Common myeloid progenitor, CD34-positive (primary cell): ENCODE data around the gene C1QTNF12.

Experiments
- CTCF ChIA-PET: fragments of 350-600 bp; sonication (Branson Sonifier 250); formaldehyde crosslinking; loops from one replicate; lab custom pipeline; 2021; ENCODE audit warnings: antibody characterized with exemption; lab: Charles Lee
- POLR2A ChIA-PET: fragments of 350-600 bp; sonication (Branson Sonifier 250); formaldehyde crosslinking; loops from one replicate; lab custom pipeline; 2021; ENCODE audit warnings: antibody characterized with exemption; lab: Charles Lee
- DNase-seq, 3 donors: peaks; one replicate each; pipeline versions ENCODE4 v3.0.0 to v3.0.0-alpha.2; 2013
- H3K27ac ChIP-seq, 2 experiments: 1 replicate in 1 of 2; 2 replicates in 1 of 2; pipeline ENCODE4 v1.7.0; 2013; ENCODE audit warnings: inconsistent platforms in 2 of 2, low read length in 2 of 2, mild to moderate bottlenecking in 2 of 2, low read depth in 1 of 2, moderate library complexity in 1 of 2; ENCODE audit not compliant: severe bottlenecking in 2 of 2, insufficient read depth in 1 of 2, poor library complexity in 1 of 2
- H3K27me3 ChIP-seq, 5 experiments: replicated peaks in 2 of 5; 1 replicate in 3 of 5; 2 replicates in 2 of 5; pipeline versions ENCODE4 v1.6.1 to v1.7.0; 2013; ENCODE audit warnings: low read length in 4 of 5, mild to moderate bottlenecking in 2 of 5, moderate library complexity in 2 of 5, inconsistent platforms in 1 of 5; ENCODE audit not compliant: insufficient read depth in 5 of 5, control insufficient read depth in 4 of 5
- H3K36me3 ChIP-seq, 4 experiments: 1 replicate in 2 of 4; 2 replicates in 2 of 4; pipeline versions ENCODE4 v1.6.1 to v1.7.0; 2013; ENCODE audit warnings: low read length in 3 of 4, control low read depth in 1 of 4, mild to moderate bottlenecking in 1 of 4; ENCODE audit not compliant: control insufficient read depth in 4 of 4, insufficient read depth in 4 of 4
- H3K4me1 ChIP-seq, 4 experiments: 1 replicate in 3 of 4; 2 replicates in 1 of 4; pipeline versions ENCODE4 v1.6.1 to v1.7.1; 2013; ENCODE audit warnings: low read length in 3 of 4, mild to moderate bottlenecking in 3 of 4, control low read depth in 1 of 4, inconsistent platforms in 1 of 4, moderate library complexity in 1 of 4; ENCODE audit not compliant: control insufficient read depth in 4 of 4, insufficient read depth in 4 of 4; ENCODE audit errors: control extremely low read depth in 1 of 4
- H3K4me3 ChIP-seq, 7 experiments: 1 replicate in 4 of 7; 2 replicates in 3 of 7; pipeline versions ENCODE4 v1.5.1 to v1.7.0; 2013; ENCODE audit warnings: mild to moderate bottlenecking in 7 of 7, low read length in 6 of 7, moderate library complexity in 6 of 7, inconsistent platforms in 2 of 7, low read depth in 2 of 7, control low read depth in 1 of 7; ENCODE audit not compliant: insufficient read depth in 4 of 7, control insufficient read depth in 1 of 7; ENCODE audit errors: extremely low read depth in 1 of 7
- H3K9me3 ChIP-seq, 5 experiments: 1 replicate in 4 of 5; 2 replicates in 1 of 5; pipeline versions ENCODE4 v1.6.1 to v1.7.1; 2013; ENCODE audit warnings: low read length in 4 of 5, mild to moderate bottlenecking in 2 of 5, inconsistent platforms in 1 of 5, low read depth in 1 of 5, moderate library complexity in 1 of 5; ENCODE audit not compliant: control insufficient read depth in 4 of 5, insufficient read depth in 2 of 5; ENCODE audit errors: control extremely low read depth in 1 of 5
- WGBS: methylation state at CpG from one replicate; pipeline ENCODE4 v1.1.5; 2013; ENCODE audit not compliant: insufficient coverage; 5-methylcytosine and 5-hydroxymethylcytosine counted together

C1QTNF12 gene

GRCh38 chr1:1211541-1212441 lies 34.7 kb downstream of the C1QTNF12 start:
- H3K27ac ChIP-seq = no peak overlapping the region
- peaks cover 0 to 84% (median 76%) of the 10 kb centered on the region in 4 experiments for H3K4me1 ChIP-seq
- peaks cover 0 to 6% (median 2%) of the 10 kb centered on the region in 5 experiments for H3K27me3 ChIP-seq
- POLR2A ChIA-PET = interaction anchor here (1.4 kb wide), 1 partner anchor 21 kb away, joined by 5 read pairs; the partner anchor contains the start of genes B3GALT6 and SDF4
- DNase-seq = no peak
- CTCF ChIA-PET = interaction anchor here (0.7 to 1.3 kb wide), 2 partner anchors 39 to 88 kb away, joined by 3 to 4 read pairs; no protein-coding TSS in a partner anchor
- H3K4me3 ChIP-seq = peak overlapping the region in 2 of 7 experiments; percentile 16 to 56
- WGBS = 90% methylated on average over 17 of the region's 28 CpGs
- H3K9me3 ChIP-seq = no peaks in the 10 kb centered on the region
- H3K36me3 ChIP-seq = peaks cover 2 to 16% (median 6%) of the 10 kb centered on the region in 4 experiments

- WGBS = 96% methylated on average over 22 of the region's 31 CpGs
- Histone ChIP-seq H3K27ac (no peak overlapping the region), H3K36me3 (peaks cover 1 to 7% (median 2%) of the 10 kb centered on the region in 4 experiments), H3K27me3 (peaks cover 0 to 14% (median 3%) of the 10 kb centered on the region in 5 experiments), H3K9me3 (no peaks in the 10 kb centered on the region), H3K4me1 (peaks cover 0 to 93% (median 84%) of the 10 kb centered on the region in 4 experiments), H3K4me3 (no peak overlapping the region)
- POLR2A ChIA-PET = interaction anchor here (0.7 kb wide), 1 partner anchor 205 kb away, joined by 4 read pairs; no protein-coding TSS in a partner anchor
- DNase-seq = no peak
- CTCF ChIA-PET = interaction anchor here (1.6 kb wide), 1 partner anchor 88 kb away, joined by 5 read pairs; no protein-coding TSS in a partner anchor
Observed at GRCh38 chr1:1210726-1211540, 35.6 kb downstream of the C1QTNF12 start.

- Histone ChIP-seq H3K9me3 (no peaks in the 10 kb centered on the region), H3K27ac (no peak overlapping the region), H3K4me1 (peaks cover 0 to 95% (median 80%) of the 10 kb centered on the region in 4 experiments), H3K36me3 (peaks cover 0 to 3% (median 0%) of the 10 kb centered on the region in 4 experiments), H3K4me3 (peak overlapping the region in 4 of 7 experiments; percentile 21 to 55 (median 30)), H3K27me3 (peaks cover 0 to 21% (median 3%) of the 10 kb centered on the region in 5 experiments)
- peak; percentile 61 to 91 (median 90) for DNase-seq
- POLR2A ChIA-PET = interaction anchor here (0.7 kb wide), 1 partner anchor 25 kb away, joined by 3 read pairs; no protein-coding TSS in a partner anchor
- CTCF ChIA-PET = interaction anchor here (0.9 to 1.7 kb wide), 4 partner anchors 13 to 86 kb away, joined by 3 to 5 read pairs (median 3); no protein-coding TSS in a partner anchor
- WGBS = 13% methylated on average over 32 of the region's 38 CpGs
Observed at GRCh38 chr1:1208713-1209433, 37.6 kb downstream of the C1QTNF12 start.

- peaks cover 0 to 21% (median 3%) of the 10 kb centered on the region in 5 experiments for H3K27me3 ChIP-seq
- H3K9me3 ChIP-seq = no peaks in the 10 kb centered on the region
- no peak overlapping the region for H3K4me3 ChIP-seq
- peaks cover 0 to 7% (median 0%) of the 10 kb centered on the region in 4 experiments for H3K36me3 ChIP-seq
- ChIA-PET CTCF (interaction anchor here (0.9 to 2.3 kb wide), 5 partner anchors 21 to 85 kb away, joined by 3 to 6 read pairs (median 4); partner anchors contain the start of gene TTLL10), POLR2A (no interaction called here)
- no peak overlapping the region for H3K27ac ChIP-seq
- no peak for DNase-seq
- 64% methylated on average over 6 of the region's 11 CpGs for WGBS
- H3K4me1 ChIP-seq = peaks cover 0 to 89% (median 67%) of the 10 kb centered on the region in 4 experiments
Observed at GRCh38 chr1:1207571-1207892, 39.0 kb downstream of the C1QTNF12 start.

GRCh38 chr1:1206966-1207531 lies 39.5 kb downstream of the C1QTNF12 start:
- Histone ChIP-seq H3K27me3 (peaks cover 0 to 21% (median 3%) of the 10 kb centered on the region in 5 experiments), H3K36me3 (peaks cover 0 to 7% (median 0%) of the 10 kb centered on the region in 4 experiments), H3K4me1 (peaks cover 0 to 85% (median 63%) of the 10 kb centered on the region in 4 experiments), H3K9me3 (no peaks in the 10 kb centered on the region), H3K27ac (no peak overlapping the region), H3K4me3 (peak overlapping the region in 4 of 7 experiments; percentile 49 to 70 (median 59))
- no peak for DNase-seq
- ChIA-PET CTCF (interaction anchor here (0.6 to 2.3 kb wide), 5 partner anchors 13 to 84 kb away, joined by 3 to 6 read pairs (median 5); partner anchors contain the start of gene TTLL10), POLR2A (no interaction called here)
- WGBS = 39% methylated on average over 8 of the region's 19 CpGs
